Adrenal gland (tissue), 12 donors: ENCODE results near the gene SHMT2. TPM values are rescaled to one million over a fixed set of nuclear protein-coding genes. Genes with fewer than 3 reads are reported as not detected.

Experiments used
- DNase-seq, 7 donors: peaks; one replicate each; pipeline ENCODE4 v3.0.0-alpha.2; 2019 to 2020
- H3K27ac ChIP-seq, 5 donors: fragments of 200-600 bp; sonication (generic) in 4 of 5; 1 replicate in 3 of 5; 2 replicates in 2 of 5; pipeline versions ENCODE4 v1.5.1 to v1.8.0; 2016 to 2020; ENCODE audit warnings: mild to moderate bottlenecking in 1 of 5
- H3K27me3 ChIP-seq: fragments of 200-600 bp; 2 replicates; pipeline ENCODE4 v1.8.0; 2021
- H3K36me3 ChIP-seq, 2 donors: fragments of 200-600 bp; replicated peaks in 1 of 2; 1 replicate in 1 of 2; 2 replicates in 1 of 2; pipeline versions ENCODE4 v1.5.1 to v1.8.0; 2018 to 2022
- H3K4me1 ChIP-seq, 2 donors: fragments of 200-600 bp; replicated peaks in 1 of 2; 1 replicate in 1 of 2; 2 replicates in 1 of 2; pipeline versions ENCODE4 v1.5.1 to v1.8.0; 2018 to 2021
- H3K4me3 ChIP-seq, 4 donors: fragments of 200-600 bp; sonication (generic) in 3 of 4; one replicate each; pipeline ENCODE4 v1.5.1; 2016 to 2018
- H3K9me3 ChIP-seq, 3 donors: fragments of 200-600 bp; sonication (generic) in 1 of 3; replicated peaks in 1 of 3; 1 replicate in 2 of 3; 2 replicates in 1 of 3; pipeline versions ENCODE4 v1.5.1 to v1.8.0; 2016 to 2021
- POLR2A ChIP-seq, 2 donors: fragments of 450-650 bp; IDR thresholded peaks; one replicate each; pipeline ENCODE4 v1.6.1; 2017; ENCODE audit warnings: antibody characterized with exemption in 2 of 2, mild to moderate bottlenecking in 2 of 2, moderate library complexity in 1 of 2
- WGBS, 4 donors: extraction: QIAGEN DNeasy Blood & Tissue Kit in 2 of 4; methylation state at CpG; one replicate each; pipeline versions ENCODE4 v1.1.5 to v1.1.7; 2013 to 2017; 5-methylcytosine and 5-hydroxymethylcytosine counted together
- intact Hi-C, 2 donors: fragments of 100-400 bp; cut with DNase I; formaldehyde crosslinking; loops; one replicate each; pipeline versions ENCODE4 v1.14.1 to v1.15.0; 2022 to 2023
- polyA plus RNA-seq, 3 donors: library from polyadenylated mRNA; stranded (reverse); fragments of 200-250 nt in 2 of 3; fragments of 350-450 nt in 1 of 3; fragmentation: Illumina TruSeq in 1 of 3; extraction: RNeasy Lipid Tissue Mini Kit (QIAGEN cat#74804) in 1 of 3; gene quantifications; one replicate each; pipeline ENCODE4 v1.2.3, GENCODE V29; 2013 to 2014
- total RNA-seq, 9 donors: library from RNA; depleted of rRNA in 4 of 9; stranded (reverse); fragments of >200 nt in 4 of 9; fragments of 120-200 nt in 1 of 9; fragmentation: NEBNext Ultra II Directional in 1 of 9; extraction: Animal tissue kit (Norgen Biotek cat#: 25700) in 1 of 9; gene quantifications; one replicate each; pipeline versions ENCODE4 v1.1.0 to v1.2.4, GENCODE V29; 2013 to 2023
- TF ChIP-seq, protein P1 (sequence below), 6 experiments: fragments of 450-650 bp in 4 of 6; fragments of 200-600 bp in 2 of 6; sonication (generic) in 1 of 6; IDR thresholded peaks; 1 replicate in 5 of 6; 2 replicates in 1 of 6; pipeline versions ENCODE4 v1.5.1 to v1.8.0; 2016 to 2021; ENCODE audit warnings: antibody characterized with exemption in 6 of 6, mild to moderate bottlenecking in 2 of 6, moderate library complexity in 1 of 6
- donor health status: healthy with polysubstance abuse.
- donor health status: Bipolar disorder and iron deficiency.
- donor health status: DM: yes; HTN: yes; CAD: no.
- donor health status: DM: no; HTN: no; CAD: no.
- donor health status: DM: no; HTN: no; CAD: no.
- donor health status: DM: yes; HTN: yes; CAD: no.

Gene SHMT2
- total and polyA plus RNA-seq, 12 donors = 25.2 to 94.7 (median 65.0) TPM

DNA sequence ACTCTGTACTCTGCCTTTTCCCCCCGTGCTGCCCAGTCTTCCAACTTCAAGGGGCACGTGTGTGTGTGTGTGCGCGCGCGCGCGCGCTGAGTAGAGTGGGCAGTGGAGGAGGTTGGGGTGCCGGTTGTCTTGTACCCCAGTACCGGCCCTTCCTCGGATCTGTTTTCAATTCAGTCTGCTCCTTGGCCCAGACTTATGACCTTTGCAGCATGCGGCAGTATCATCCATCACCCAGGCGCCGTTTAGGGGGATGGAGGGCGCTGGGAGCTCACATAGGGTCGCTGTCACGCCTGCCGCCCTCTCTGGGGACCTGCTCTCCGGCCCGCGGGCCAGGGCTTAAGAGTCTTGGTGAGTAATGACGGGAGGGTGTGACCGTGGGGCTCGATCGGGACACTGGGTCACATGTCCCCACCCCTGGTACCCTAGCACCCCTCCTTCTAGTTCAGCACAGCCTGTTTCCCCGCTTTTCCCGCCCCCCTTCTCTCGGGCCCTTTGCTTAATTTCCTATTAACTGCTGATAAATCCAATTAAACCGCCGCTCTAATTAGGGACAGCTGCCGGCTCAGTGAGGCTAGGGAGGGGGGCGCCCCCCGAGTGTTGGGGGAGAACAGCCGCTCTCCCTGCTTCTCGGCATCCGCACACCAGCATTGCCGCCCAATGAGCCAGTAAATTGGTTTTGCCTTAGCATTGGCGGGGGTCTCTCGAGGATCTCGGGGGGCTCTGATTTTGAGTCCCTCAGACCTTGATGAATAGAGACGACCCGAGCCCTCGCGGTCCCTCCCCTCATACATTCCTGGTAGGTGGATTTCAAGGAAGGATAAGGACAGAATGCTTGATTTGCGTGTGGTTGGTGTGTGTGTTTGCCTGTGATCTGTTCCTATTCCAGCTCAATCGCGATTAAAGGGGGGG lies 12.1 kb downstream of the SHMT2 start:
- Histone ChIP-seq H3K27ac (no peak overlapping the region), H3K27me3 (peaks cover 43% of the 10 kb centered on the region), H3K36me3 (no peaks in the 10 kb centered on the region), H3K9me3 (no peaks in the 10 kb centered on the region), H3K4me3 (no peak overlapping the region), H3K4me1 (peaks cover 30 to 51% of the 10 kb centered on the region in 2 donors)
- DNase-seq = peak in 1 of 7 donors; percentile 63
- intact Hi-C loops = loop anchor here (2.0 to 5.0 kb wide), 2 partner anchors 29 to 34 kb away; no protein-coding TSS in a partner anchor
- no peak for TF ChIP-seq POLR2A (IDR thresholded peaks at IDR 0.05)
- TF ChIP-seq, protein P1, sequence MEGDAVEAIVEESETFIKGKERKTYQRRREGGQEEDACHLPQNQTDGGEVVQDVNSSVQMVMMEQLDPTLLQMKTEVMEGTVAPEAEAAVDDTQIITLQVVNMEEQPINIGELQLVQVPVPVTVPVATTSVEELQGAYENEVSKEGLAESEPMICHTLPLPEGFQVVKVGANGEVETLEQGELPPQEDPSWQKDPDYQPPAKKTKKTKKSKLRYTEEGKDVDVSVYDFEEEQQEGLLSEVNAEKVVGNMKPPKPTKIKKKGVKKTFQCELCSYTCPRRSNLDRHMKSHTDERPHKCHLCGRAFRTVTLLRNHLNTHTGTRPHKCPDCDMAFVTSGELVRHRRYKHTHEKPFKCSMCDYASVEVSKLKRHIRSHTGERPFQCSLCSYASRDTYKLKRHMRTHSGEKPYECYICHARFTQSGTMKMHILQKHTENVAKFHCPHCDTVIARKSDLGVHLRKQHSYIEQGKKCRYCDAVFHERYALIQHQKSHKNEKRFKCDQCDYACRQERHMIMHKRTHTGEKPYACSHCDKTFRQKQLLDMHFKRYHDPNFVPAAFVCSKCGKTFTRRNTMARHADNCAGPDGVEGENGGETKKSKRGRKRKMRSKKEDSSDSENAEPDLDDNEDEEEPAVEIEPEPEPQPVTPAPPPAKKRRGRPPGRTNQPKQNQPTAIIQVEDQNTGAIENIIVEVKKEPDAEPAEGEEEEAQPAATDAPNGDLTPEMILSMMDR (IDR thresholded peaks at IDR 0.05) = no peak
- 10 to 18% (median 12%) methylated on average over 28 to 48 of the region's 48 CpGs for WGBS, 4 donors

DNA sequence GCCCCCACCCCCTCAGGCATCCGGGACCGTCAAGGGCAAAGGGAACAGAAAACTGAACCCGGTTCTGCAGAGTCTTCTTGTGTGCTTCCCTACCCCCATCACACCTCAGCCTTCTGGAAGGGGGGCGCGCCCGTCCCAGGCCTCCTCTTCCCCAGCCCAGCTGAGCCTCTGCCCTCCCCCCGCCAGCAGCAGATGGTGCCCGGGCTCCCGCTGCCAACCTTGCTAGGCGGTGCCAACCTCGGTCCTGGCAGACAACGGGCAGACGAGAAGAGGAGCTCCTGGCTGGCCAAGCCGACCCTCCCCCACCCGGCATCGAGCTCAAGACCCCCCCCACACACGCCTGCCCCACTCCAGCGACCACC lies 12.8 kb downstream of the SHMT2 start:
- intact Hi-C loops = loop anchor here (2.0 to 5.0 kb wide), 2 partner anchors 30 to 35 kb away; no protein-coding TSS in a partner anchor
- H3K4me1 ChIP-seq = peaks cover 30 to 51% of the 10 kb centered on the region in 2 donors
- H3K27me3 ChIP-seq = peaks cover 42% of the 10 kb centered on the region
- peak overlapping the region in 1 of 4 donors; percentile 45 for H3K4me3 ChIP-seq
- no peaks in the 10 kb centered on the region for H3K9me3 ChIP-seq
- TF ChIP-seq, protein P1 (IDR thresholded peaks at IDR 0.05) = no peak
- no peak for TF ChIP-seq POLR2A (IDR thresholded peaks at IDR 0.05)
- WGBS, 4 donors = 0 to 2% (median 1%) methylated on average over 11 to 18 of the region's 18 CpGs
- H3K27ac ChIP-seq = no peak overlapping the region
- peak in 2 of 7 donors; percentile 56 to 69 for DNase-seq
- H3K36me3 ChIP-seq = no peaks in the 10 kb centered on the region

DNA sequence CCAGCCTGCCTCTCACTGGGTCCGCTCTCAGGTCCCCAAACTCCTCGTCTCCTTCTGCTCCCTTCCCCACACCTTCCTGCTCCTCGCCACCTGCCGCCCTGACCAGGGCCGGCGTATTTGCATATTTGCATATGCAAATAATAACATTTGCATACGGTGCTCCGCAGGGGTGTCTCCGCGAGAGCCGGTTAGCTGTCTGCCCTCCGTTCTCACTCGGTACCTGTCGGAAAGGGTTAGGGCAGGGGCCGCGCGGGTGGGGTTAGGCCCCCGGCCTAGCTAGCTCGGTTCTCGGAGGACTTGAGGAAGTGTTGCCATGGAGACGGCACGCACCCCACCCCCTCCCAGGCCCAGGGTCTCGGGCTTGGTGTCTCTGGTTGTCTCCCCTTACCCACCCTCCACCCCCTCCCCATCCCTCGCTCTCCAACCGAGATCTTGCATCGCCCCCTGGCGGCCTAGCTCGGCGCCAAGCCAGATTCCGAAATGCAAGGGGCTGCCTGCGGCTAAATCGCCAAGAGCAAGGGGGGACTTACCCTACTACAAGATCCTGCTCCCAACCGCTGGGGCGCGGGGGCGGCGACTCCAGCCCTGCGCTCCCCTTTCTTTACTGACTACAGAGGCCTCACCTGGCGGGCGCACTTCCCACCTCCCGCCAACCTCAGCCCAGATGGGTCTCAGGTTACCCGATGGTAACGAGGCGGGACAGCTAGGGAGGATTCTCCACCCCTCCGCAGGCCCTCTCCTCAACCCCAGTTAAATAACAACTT lies 13.4 kb downstream of the SHMT2 start:
- intact Hi-C loops = loop anchor here (2.0 to 5.0 kb wide), 2 partner anchors 30 to 36 kb away; no protein-coding TSS in a partner anchor

More for the DNA sequence above, 13.4 kb downstream of the SHMT2 start:
- 1 to 4% (median 2%) methylated on average over 22 to 45 of the region's 45 CpGs for WGBS, 4 donors
- peak in 2 of 7 donors; percentile 46 to 65 for DNase-seq
- TF ChIP-seq POLR2A (IDR thresholded peaks at IDR 0.05) = no peak
- TF ChIP-seq, protein P1 (IDR thresholded peaks at IDR 0.05) = peak in 5 of 6 experiments; percentile 37 to 49 (median 43)
- peak overlapping the region in 1 of 4 donors; percentile 45 for H3K4me3 ChIP-seq
- peaks cover 36% of the 10 kb centered on the region for H3K27me3 ChIP-seq
- H3K4me1 ChIP-seq = peaks cover 30 to 50% of the 10 kb centered on the region in 2 donors
- no peaks in the 10 kb centered on the region for H3K36me3 ChIP-seq
- no peaks in the 10 kb centered on the region for H3K9me3 ChIP-seq
- no peak overlapping the region for H3K27ac ChIP-seq
